HG02642 (cell line): ENCODE data around the gene TFCP2.

Source experiments
- ATAC-seq: cut with Tn5 transposase; IDR thresholded peaks from one replicate; pipeline ENCODE4 v1.9.1; 2021; ENCODE audit warnings: mild to moderate bottlenecking; ENCODE audit not compliant: unreplicated experiment, poor library complexity

Gene TFCP2

DNA sequence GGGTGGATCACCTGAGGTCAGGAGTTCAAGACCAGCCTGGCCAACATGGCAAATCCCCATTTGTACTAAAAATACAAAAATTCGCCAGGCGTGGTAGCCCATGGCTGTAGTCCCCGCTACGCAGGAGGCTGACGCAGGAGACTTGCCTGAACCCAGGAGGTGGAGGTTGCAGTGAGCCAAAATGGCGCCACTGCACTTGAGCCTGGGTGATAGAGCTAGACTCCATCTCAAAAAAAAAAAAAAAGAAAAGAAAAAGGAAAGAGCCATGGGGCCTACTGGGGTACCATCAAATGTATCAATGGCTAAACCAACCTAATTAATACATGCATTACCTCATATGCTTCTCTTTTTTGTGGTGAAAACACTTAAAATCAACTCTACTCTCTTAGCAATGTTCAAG, 10.7 kb downstream of the TFCP2 start:
- no peak for ATAC-seq

DNA sequence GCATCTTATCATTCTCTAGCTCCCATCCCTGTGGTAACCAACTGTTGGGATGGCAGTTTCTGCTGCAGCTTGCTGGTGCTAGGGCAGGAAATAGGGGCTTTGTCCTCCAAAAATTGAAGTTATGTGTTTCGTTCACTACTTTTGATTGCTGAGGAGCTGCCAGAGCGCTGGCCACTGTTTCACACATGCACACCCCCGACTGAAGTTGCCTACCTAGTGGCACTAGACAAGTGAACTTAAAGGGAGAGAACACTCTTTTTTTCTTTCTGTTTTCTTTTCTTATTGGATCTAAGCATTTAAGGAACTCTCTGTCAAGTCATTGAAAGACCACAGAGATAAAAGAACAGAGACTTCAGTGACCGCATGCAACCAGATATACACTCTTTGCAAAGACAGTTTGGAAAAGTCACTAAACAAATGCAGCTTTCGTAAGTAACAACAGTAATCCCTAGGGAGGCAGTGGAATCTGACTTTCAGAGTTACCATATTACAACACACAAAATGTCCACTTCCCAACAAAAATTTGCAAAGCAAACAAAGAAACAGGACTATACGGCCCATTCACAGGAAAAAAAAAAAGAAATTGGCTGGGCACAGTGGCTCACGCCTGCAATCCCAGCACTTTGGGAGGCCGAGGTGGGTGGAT, 12.0 kb downstream of the TFCP2 start:
- ATAC-seq: no peak

GRCh38 chr12:51156245-51156765, 16.6 kb downstream of the TFCP2 start:
- ATAC-seq: no peak

DNA sequence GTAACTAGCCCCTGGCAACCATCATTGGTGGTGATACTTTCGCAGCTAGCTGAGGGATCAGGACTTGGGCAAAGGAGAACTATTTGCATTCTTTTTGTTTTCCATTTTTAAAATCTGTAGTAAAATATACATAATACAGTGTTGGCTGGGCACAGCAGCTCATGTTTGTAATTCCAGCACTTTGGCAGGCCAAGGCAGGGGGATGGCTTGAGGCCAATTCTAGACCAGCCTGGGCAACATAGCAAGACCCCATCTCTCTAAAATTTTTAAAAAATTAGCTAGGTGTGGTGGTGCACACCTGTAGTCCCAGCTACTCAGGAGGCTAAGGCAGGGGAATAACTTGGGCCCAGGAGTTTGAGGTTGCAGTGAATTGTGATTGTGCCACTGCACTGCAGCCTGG, 20.0 kb downstream of the TFCP2 start:
- no peak for ATAC-seq

DNA sequence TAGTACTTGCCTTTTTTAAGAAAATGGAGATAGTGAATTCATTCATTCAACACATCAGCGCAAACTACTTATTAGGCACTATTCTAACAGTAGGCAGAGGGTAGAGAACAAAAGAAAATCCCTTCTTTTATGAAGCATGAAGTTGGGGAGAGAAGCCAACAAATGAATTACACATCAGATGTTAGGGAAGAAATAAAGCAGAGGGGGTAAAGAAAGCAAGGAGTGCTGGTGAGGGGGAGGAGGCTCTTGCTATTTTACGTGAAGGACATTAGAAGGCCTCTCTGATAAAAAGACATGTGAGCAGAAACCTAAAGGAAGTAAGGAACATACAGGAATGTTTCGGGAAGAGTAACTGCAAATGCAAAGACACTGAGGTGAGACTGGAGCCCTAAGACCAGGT, 22.2 kb downstream of the TFCP2 start:
- ATAC-seq: no peak

- ATAC-seq: no peak
These were observed 25.6 kb downstream of the TFCP2 start for GRCh38 chr12:51147309-51147708.

- ATAC-seq: no peak
These were observed 33.6 kb downstream of the TFCP2 start for GRCh38 chr12:51139292-51139844.

- no peak for ATAC-seq
These were observed 40.2 kb downstream of the TFCP2 start for GRCh38 chr12:51132693-51133092.

DNA sequence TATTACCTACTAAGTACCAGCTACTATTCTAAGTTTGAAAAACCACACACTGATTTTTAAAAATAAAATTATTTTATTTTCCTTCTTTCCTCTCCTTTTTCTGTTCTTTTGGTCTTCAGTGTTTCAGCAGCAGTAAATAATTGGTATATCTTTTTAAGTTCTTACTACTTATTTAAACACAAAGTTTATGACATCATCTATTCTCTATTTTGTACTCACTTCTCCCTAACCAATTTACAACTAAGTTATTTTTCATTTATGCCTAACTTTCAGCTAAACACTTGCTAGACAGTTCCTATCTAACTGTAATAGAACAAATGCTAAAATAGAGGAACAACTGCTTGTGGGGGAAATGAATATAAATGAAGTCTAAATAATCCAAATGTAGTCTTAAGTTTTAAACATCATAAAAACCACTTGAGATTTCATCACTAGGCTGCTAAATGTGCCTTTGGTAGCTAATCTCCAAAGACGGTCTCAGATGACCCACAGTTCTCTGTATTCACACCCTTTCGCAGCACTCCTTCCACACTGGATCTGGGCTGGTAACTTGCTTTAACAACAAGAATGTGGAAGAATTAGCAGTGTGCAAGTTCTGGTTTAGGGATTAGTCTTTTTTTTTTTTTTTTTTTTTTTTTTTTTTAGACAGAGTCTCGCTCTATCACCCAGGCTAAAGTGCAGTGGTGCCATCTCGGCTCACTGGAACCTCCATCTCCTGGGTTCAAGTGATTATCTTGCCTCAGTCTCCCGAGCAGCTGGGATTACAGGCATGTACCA, 41.0 kb downstream of the TFCP2 start:
- no peak for ATAC-seq

- no peak for ATAC-seq
These were observed 44.0 kb downstream of the TFCP2 start for GRCh38 chr12:51128919-51129318.

DNA sequence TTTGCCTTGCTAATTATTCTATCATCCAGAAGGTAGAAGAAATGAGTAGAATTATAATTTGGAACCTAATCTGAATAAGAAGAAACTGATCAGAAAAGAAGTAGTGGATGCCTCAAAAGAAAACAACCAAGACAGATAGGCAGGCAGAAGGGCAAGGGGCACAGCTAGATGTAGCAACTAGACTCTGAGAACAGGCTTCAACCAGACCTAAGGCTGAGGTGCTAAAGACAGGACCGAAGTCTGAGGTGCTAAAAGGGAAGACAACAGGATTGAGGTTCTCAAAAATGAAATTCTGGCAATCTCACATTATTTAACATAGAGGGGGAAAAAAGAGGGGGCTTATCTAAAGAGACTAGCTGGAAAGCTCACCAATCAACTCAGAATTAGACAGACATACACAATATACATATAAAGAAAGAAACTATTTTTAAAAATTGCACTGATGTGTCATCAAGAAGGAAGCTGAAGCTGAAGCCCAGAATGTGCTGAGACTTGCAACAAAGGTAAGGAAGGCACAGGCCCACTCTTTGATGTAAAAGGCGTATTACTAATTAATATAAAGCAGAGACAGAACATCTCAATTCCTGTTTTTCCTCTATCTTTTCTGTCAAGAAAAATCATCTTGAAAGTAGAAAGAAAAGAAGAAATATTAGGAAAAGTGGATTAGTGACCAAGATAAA, 45.7 kb downstream of the TFCP2 start:
- no peak for ATAC-seq

DNA sequence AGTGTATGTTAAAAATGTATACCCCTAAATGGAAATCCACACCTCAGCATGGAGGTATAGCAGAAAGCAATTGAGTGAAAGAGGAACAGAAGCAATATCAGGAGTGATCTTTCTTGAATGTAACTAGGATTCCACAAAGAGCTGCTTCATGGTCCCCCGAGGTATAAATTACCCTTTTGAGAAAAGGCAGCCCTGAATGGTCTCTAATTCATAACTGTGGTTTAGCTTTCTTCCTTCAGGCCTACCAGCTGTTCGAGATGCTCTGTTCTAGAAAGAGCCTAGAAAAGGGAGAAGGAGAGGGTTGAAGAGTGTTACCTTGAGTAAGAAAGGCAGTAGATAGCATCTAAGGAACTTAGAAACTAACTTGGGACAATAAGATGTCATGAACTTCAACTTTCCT, 46.6 kb downstream of the TFCP2 start:
- no peak for ATAC-seq

GRCh38 chr12:51124504-51124903, 48.4 kb downstream of the TFCP2 start:
- ATAC-seq: no peak

DNA sequence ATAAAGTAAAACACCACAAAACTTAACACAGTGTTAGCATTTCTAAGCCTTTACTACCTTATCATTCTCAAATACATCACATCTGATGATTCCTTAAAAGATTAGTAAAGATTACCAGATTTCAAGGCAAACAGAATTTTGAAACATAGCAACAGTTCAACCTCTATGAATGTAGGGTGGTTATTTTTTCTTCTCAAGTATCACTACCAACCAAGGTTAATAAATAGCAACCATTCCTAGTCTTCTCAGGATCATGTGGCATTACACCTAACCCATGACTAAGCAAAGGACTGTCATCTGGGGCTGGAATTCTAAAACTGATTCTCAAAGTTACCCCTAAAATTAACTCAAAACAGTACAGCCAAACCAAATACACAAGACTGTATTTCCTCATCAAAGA, 50.1 kb downstream of the TFCP2 start:
- no peak for ATAC-seq

- no peak for ATAC-seq
These were observed 54.2 kb downstream of the TFCP2 start for GRCh38 chr12:51118706-51119105.

DNA sequence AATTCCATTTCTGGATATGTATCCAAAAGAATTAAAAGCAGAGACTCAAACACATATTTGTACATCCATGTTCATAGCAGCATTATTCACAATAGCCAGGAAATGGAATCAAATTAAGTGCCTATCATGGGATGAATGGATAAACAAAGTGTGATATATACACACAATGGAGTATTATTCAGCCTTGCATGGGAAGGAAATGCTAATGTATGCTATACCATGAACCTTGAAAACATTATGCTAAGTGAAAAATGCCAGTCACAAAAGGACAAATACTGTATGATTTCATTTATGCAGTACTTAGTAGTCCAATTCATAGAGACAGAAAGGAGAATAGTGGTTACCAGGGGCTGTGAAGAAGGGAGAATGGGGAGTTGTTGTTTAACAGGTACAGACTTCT, 57.4 kb downstream of the TFCP2 start:
- no peak for ATAC-seq

- ATAC-seq: no peak
These were observed 64.8 kb downstream of the TFCP2 start for GRCh38 chr12:51108136-51108535.

DNA sequence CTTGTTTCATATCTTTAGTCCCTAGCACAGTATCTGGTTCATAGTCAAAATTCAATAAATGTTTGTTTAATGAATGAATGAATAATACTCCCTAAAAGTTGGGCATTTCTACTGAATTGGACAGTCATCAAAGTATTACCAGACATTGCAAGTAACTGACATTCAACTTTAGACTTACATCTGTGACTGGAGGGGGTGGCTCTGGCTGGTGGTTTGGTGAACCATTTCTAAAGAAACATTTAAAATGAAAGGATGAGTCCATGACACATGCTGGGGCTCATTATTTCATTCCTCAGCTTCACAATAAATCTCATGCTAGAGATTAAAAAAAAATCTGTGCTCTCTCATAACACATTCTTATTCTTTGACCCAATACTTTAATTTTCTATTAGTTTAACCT, 69.0 kb downstream of the TFCP2 start:
- no peak for ATAC-seq

DNA sequence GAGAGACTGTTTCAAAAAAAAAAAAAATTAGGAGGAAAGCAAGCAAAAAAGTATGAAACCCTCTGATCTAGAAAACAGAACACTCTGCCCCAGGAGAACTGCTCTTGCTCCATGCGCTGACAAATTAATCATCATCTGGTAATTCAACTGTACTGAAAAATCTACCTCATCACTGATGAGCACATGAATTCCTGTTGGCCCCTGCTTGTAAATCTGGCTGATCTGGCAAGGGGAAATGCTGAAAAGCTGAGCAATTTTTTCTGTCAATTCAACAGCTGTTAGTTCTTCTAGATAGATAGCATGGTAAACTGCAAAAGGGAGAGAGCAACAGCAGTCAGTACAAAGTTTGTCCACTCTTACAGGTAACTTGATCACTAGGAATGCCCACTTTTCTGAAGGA, 74.3 kb downstream of the TFCP2 start:
- no peak for ATAC-seq

DNA sequence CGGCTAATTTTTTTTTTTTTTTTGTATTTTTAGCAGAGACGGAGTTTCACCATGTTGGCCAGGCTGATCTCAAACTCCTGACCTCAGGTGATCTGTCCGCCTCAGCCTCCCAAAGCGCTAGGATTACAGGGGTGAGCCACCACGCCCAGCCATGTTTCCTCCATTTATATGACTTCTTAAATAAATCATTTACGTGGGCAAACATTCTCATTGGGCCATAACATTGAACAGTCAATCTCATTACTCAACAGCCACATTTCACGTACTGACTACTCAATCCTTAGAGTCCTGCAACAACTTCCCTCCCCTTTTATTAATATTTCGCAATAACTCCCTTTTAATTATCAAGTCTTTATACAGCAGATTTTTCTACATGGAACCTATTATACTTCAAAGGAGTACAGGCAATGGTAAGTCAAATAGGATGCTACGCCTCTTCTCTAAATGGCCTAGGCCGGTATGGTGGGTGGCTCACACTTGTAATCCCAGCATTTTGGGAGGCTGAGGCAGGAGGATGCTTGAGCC, 82.2 kb downstream of the TFCP2 start:
- no peak for ATAC-seq

GRCh38 chr12:51087818-51088217, 85.1 kb downstream of the TFCP2 start:
- ATAC-seq: no peak
